NCI-H748 treated with DMSO at 0.1 percent for 48 hours (cell line): ENCODE data around the gene CLNS1A.
"Not testable (repeated sequence)": the region's sequence is repeated elsewhere in the genome, so short reads cannot be mapped to it uniquely, and the experiment has no call there.

Experiments
- DNase-seq: peaks from one replicate; lab custom pipeline; 2025; lab: John Stamatoyannopoulos, UW

Gene CLNS1A

DNA sequence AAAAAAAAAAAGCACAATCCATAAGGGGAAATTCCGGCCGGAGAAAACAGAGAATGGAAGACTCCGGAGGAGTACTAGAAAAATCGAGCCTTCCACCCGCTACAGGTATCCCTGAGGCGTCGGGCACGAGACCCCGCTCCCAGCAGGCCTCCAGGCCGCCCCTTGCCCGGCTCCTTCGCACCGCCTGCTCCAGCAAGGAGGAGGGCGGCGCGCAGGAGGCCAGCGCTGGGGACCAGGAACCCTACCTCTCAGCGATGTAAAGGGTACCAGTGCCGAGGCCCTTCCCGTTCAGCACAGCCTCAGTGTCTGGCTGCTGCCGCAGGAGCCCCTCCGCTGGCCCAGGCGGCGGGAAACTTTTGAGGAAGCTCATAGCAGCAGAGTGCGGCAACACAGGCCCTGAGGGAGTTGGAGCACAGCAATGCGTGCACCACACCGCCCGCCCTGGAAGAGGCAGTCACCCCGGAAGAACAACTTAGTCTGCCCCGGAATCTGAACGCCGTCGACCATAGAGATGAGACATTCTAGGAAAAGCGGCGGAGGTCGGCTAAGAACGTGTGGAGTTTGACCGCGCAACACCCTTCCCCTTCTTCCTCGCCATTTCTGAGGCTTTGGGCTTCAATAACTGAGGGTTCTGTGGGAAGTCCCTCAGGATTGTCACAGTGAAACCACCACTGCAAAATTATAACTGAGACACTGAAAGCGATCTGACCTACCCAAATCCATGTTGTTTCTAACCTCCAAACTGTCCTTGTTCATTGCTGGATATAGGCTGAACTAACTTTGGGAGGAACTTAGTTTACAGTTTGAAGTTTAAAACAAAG lies at the start of gene CLNS1A:
Gene CLNS1A, minus strand, starts transcription at position 450 of the 821 bp plus-strand sequence. Its CDS starts 80 bp downstream, at position 370.
- peak; percentile 58 for DNase-seq

- DNase-seq: no peak
Measured at GRCh38 chr11:77687088-77687487, 49.5 kb upstream of the CLNS1A start.

GRCh38 chr11:77677138-77677537 lies 39.5 kb upstream of the CLNS1A start:
- no peak for DNase-seq

DNA sequence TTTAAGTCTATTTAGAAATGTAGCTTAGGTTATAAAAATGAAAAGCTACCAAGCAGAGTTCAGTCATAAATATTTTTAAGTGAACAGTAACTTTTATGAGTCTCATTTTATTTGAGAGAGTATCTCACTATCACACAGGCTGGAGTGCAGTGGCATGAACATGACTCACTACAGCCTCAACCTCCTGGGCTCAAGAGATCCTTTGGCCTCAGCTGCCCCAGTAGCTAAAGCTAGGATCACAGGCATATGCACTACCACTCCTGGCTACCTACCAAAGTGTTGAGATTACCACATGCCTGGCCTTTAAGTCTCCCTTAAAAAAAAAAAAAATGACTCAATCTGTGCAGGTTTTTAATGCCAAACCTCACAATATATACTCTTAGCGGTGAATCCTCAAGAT lies 34.7 kb upstream of the CLNS1A start:
- DNase-seq: no peak

DNA sequence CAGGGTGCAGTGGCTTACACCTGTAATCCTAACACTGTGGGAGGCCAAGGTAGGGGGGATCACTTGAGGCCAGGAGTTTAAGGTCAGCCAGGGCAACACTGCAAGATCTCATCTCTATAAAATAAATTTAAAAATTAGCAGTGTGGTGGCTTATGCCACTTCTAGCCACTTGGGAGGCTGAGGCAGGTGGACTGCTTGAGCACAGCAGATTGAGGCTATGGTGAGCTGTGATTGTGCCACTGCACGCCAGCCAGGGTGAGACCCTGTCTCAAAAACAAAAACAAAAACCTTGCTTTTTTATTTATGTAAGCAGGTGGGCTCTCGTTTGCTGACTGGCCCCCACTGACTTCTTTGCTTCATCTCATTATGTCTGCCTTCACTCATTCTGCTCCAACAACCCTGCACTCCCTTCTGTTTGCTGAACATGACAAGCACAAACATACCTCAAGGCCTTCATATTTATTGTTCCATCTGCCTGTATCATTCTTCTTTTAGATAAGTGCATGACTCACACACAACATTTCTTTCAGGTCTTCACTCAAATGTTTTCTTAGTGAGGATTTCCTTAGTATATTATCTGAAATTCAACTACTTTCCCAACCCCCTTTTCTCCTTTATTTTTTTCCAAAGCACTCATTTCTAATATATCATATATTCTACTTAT lies 32.4 kb upstream of the CLNS1A start:
- DNase-seq: no peak

- DNase-seq: no peak
Measured at GRCh38 chr11:77668760-77669159, 31.2 kb upstream of the CLNS1A start.

- no peak for DNase-seq
Measured at GRCh38 chr11:77665240-77665965, 27.8 kb upstream of the CLNS1A start.

GRCh38 chr11:77661670-77662069 lies 24.1 kb upstream of the CLNS1A start:
- no peak for DNase-seq

DNA sequence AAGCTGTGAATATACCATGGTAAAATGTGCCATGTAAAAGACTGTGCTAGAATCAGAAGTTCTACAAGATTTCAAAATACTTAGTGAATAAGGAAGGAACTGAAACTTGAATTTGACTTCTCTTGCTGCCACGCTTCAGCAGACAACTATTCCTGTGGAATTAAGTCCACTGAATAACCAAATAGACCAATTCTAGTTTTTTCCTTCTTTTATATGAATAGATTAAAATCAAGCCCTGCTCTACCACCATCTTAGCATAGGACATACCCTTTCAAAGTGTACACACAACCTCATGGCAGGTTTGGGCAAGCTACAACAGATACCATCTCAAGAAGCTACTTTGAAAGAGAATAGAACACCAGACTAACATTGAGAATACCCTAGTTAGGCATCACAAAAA lies 23.4 kb upstream of the CLNS1A start:
- no peak for DNase-seq

DNA sequence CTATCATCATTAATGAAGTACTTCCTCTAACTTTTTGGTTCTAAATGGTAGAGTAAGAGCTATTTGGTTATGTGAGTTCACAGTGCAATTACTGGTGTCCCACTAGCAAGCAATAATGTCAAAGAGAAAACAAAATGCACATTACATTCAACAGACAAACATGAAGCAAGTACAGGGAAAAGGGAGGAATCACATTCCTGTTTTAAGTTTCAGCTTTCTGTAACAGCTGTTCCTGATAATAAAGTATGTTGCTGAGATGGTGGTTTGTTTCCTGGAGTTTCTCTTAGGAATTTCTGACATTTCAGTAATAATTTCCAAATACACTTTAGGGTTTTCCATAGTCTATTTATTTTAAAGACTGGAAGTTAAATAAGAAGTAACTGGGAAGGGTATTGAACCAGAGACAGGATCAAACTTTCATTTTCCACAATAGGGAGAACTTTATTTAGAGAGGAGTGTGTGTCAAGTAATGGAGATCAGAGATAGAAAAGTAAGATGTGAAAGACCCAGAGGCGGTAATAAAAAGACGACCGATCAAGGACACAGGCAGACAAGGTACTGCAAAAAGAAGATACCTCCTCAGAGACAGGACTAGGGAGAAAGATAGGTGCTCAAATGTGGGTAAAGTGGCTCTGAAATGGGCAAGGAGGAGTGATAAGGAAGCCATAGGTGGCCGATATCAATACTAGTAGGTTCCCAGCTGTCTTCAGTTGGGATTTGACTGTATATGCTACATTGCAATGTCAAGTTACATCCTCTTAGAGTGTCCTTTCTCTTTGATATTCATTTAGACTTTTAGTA lies 20.8 kb upstream of the CLNS1A start:
- DNase-seq: no peak

- DNase-seq: no peak
Measured at GRCh38 chr11:77656362-77656761, 18.8 kb upstream of the CLNS1A start.

DNA sequence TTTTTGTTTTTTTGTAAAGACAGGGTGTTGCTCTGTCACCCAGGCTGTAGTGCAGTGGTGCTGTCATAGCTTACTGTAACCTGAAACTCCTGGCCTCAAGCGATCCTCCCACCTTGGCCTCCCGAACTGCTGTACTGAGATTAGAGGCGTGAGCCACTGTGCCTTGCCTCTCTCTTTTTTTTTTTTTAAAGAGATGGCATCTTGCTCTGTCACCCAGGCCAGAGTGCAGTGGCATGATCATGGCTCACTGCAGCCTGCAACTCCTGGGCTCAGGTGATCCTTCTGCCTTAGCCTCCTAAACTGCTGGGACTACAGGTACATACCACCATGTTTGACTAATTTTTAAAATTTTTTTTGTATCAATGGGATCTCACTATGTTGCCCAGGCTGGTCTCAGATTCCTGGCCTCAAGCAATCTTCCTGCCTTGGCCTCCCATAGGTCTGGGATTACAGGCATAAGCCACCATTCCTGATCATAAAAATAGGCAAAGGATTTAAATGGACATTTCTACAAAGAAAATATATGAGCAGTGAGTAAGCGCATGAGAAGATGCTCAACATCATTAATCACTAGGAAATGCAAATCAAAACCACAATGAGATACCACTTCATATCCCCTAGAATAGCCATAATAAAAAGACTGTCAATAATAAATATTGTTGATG lies 17.3 kb upstream of the CLNS1A start:
- DNase-seq: no peak

DNA sequence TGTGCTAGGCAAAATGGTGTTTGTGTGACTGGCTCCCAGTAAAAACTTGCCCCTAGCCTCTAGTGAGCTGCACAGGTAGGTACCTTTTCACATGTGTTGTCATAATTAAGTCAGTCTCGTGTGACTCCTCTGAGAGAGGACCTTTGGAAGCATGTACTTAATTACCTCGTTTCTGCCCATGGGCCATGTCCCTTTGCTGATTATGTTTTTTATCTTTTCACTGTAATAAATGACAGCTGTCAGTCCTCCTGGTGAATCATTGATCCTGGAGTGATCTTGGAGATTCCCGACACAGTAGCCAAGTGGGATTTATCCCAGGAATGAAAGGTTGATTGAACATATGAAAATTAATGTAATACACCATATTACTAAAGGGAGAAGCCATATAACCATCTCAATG lies 12.5 kb upstream of the CLNS1A start:
- DNase-seq: no peak

DNA sequence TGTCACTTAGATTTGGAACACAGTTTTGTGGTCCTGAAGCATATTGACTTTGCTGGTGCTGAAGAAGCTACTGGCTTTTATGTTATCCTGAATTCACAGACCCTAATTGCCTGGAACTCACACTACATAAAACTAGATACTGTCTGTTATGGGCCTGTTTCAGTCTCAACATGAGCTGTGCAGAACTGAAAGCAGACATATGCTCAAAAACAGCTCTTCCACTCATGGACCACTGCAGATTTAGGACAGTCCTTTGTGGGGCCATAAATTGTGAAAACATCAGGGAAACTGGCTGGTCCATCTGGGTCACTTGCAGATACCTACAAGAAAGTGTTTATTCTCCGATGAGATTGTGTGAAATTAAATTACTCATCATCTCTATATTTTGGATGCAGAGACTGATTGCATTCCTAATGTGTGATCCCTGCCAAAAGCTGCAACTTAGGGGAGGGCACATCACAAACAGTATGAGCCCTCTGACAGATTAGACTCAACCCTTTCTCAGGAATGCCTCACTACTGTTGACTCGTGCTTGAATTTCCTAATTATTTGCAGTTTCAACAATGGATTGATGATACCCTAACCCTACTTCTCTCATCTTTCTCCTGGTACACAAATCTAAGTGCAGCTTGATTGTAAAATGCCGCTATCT lies 10.2 kb upstream of the CLNS1A start:
- no peak for DNase-seq

- DNase-seq: no peak
Measured at GRCh38 chr11:77644887-77645286, 7.3 kb upstream of the CLNS1A start.

DNA sequence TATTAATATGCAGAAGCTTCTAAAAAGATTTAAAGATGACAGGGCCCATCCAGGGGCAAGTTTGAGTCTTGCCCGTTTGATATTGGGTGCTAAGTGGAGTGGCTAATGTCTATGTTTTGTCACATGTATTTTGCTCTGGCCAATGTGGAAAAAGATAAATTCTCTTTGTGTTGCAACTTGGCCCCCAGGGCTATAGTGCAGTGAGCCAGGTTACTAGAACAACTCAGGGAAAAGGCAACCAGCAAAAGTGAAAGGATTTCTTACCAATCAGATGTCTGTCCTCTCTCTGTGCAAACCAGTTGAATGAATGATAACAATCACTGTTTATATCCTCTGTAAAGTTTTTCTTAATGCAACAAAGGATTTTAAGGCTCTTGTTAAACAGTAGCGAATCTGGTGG lies 4.6 kb upstream of the CLNS1A start:
- no peak for DNase-seq

GRCh38 chr11:77636731-77637344 lies 756 bp downstream of the CLNS1A start:
- no peak for DNase-seq

GRCh38 chr11:77633926-77634325 lies 3.7 kb downstream of the CLNS1A start:
- DNase-seq: not testable (repeated sequence)

GRCh38 chr11:77630157-77630710 lies 7.4 kb downstream of the CLNS1A start:
- DNase-seq: no peak

GRCh38 chr11:77619576-77620198 lies 17.9 kb downstream of the CLNS1A start:
- DNase-seq: peak; percentile 7
